Fibroblast of lung (primary cell): ENCODE data around the gene KNDC1. TPM values are rescaled to one million over a fixed set of nuclear protein-coding genes. Genes with fewer than 3 reads are reported as not detected.
"Not testable (repeated sequence)": the region's sequence is repeated elsewhere in the genome, so short reads cannot be mapped to it uniquely, and the experiment has no call there.

ENCODE experiments used
- DNase-seq, 2 donors: peaks; one replicate each; pipeline versions ENCODE4 v3.0.0 to v3.0.0-alpha.2; 2010; ENCODE audit warnings: low read depth in 2 of 2
- H2AFZ ChIP-seq: 2 replicates; pipeline ENCODE4 v1.5.1; 2012; ENCODE audit warnings: low read length, control low read depth, inconsistent platforms
- H3K27ac ChIP-seq: 2 replicates; pipeline ENCODE4 v1.5.1; 2011; ENCODE audit warnings: low read length, control low read depth; ENCODE audit not compliant: insufficient read depth
- H3K27me3 ChIP-seq: 2 replicates; pipeline ENCODE4 v1.5.1; 2011; ENCODE audit warnings: mild to moderate bottlenecking, low read length; ENCODE audit not compliant: control insufficient read depth, insufficient read depth
- H3K36me3 ChIP-seq: 2 replicates; pipeline ENCODE4 v1.5.1; 2011; ENCODE audit warnings: low read length; ENCODE audit not compliant: control insufficient read depth, insufficient read depth
- H3K4me1 ChIP-seq: 2 replicates; pipeline ENCODE4 v1.5.1; 2011; ENCODE audit warnings: low read length; ENCODE audit not compliant: control insufficient read depth, insufficient read depth; ENCODE audit errors: extremely low read depth
- H3K4me2 ChIP-seq: 2 replicates; pipeline ENCODE4 v1.5.1; 2011; ENCODE audit warnings: low read length, control low read depth; ENCODE audit not compliant: insufficient read depth; ENCODE audit errors: extremely low read depth
- H3K4me3 ChIP-seq, 4 experiments: fragments of 200-600 bp in 1 of 4; sonication (generic) in 1 of 4; replicated peaks in 1 of 4; 2 replicates each; pipeline ENCODE4 v1.5.1; 2011 to 2016; ENCODE audit warnings: low read length in 4 of 4, low read depth in 3 of 4, mild to moderate bottlenecking in 3 of 4, control low read depth in 2 of 4, inconsistent platforms in 1 of 4, mixed read lengths in 1 of 4; ENCODE audit not compliant: insufficient read depth in 1 of 4; ENCODE audit errors: control extremely low read depth in 1 of 4
- H3K79me2 ChIP-seq: 2 replicates; pipeline ENCODE4 v1.5.1; 2012; ENCODE audit warnings: mild to moderate bottlenecking, low read length, inconsistent platforms; ENCODE audit not compliant: control insufficient read depth, insufficient read depth
- H3K9ac ChIP-seq: 2 replicates; pipeline ENCODE4 v1.5.1; 2011; ENCODE audit warnings: mild to moderate bottlenecking, low read length, control low read depth; ENCODE audit not compliant: insufficient read depth
- H3K9me3 ChIP-seq: 2 replicates; pipeline ENCODE4 v1.5.1; 2012; ENCODE audit warnings: low read depth, low read length; ENCODE audit not compliant: control insufficient read depth, insufficient read depth
- H4K20me1 ChIP-seq: 2 replicates; pipeline ENCODE4 v1.5.1; 2011; ENCODE audit warnings: low read length; ENCODE audit not compliant: control insufficient read depth, insufficient read depth; ENCODE audit errors: extremely low read depth
- CTCF ChIP-seq, 2 donors: IDR thresholded peaks in 1 of 2; conservative IDR thresholded peaks in 1 of 2; 1 replicate in 1 of 2; 2 replicates in 1 of 2; pipeline ENCODE4 v1.5.1; 2011 to 2012; ENCODE audit warnings: low read length in 2 of 2, control low read depth in 1 of 2, inconsistent platforms in 1 of 2, low read depth in 1 of 2, mild to moderate bottlenecking in 1 of 2
- EZH2 ChIP-seq: IDR thresholded peaks from 2 replicates; pipeline ENCODE4 v1.5.1; 2012; ENCODE audit warnings: low read length, control low read depth, mild to moderate bottlenecking; ENCODE audit errors: missing control alignments
- polyA plus RNA-seq, 2 donors: library from polyadenylated mRNA; depleted of rRNA in 1 of 2; stranded (reverse) in 1 of 2; unstranded in 1 of 2; fragments of >200 nt; gene quantifications; 2 replicates each; pipeline ENCODE4 v1.2.1, GENCODE V29; 2011 to 2012; ENCODE audit warnings: missing spikeins in 1 of 2
- total RNA-seq: library from RNA; depleted of rRNA; stranded (reverse); fragments of >200 nt; gene quantifications from 2 replicates; pipeline ENCODE4 v1.2.1, GENCODE V29; 2014

The KNDC1 gene
- total and polyA plus RNA-seq, 2 donors (not counting 1 experiment from before 2014, with no cell fraction given) = 0.20 to 0.50 TPM

- Histone ChIP-seq H3K27ac (no peak overlapping the region), H3K4me1 (no peaks in the 10 kb centered on the region), H3K27me3 (no peaks in the 10 kb centered on the region), H3K9me3 (no peaks in the 10 kb centered on the region), H2AFZ (no peak overlapping the region), H4K20me1 (no peaks in the 10 kb centered on the region), H3K9ac (no peak overlapping the region), H3K36me3 (no peaks in the 10 kb centered on the region), H3K79me2 (no peaks in the 10 kb centered on the region), H3K4me3 (no peak overlapping the region), H3K4me2 (no peak overlapping the region)
- TF ChIP-seq CTCF (conservative IDR thresholded peaks at IDR 0.05 in 1 of 2, IDR thresholded peaks at IDR 0.05 in 1 of 2; ENCODE audit: low read depth in 1 of 2, low read length in 2 of 2) (no peak), EZH2 (no peak)
- no peak for DNase-seq
Measured at GRCh38 chr10:133134411-133135115, 25.5 kb upstream of the KNDC1 start.

GRCh38 chr10:133135116-133135465 is 24.9 kb upstream of the KNDC1 start:
- Histone ChIP-seq H2AFZ (no peak overlapping the region), H3K4me3 (no peak overlapping the region), H3K9me3 (no peaks in the 10 kb centered on the region), H3K27me3 (no peaks in the 10 kb centered on the region), H3K79me2 (no peaks in the 10 kb centered on the region), H3K9ac (no peak overlapping the region), H4K20me1 (no peaks in the 10 kb centered on the region), H3K4me2 (no peak overlapping the region), H3K4me1 (no peaks in the 10 kb centered on the region), H3K36me3 (no peaks in the 10 kb centered on the region), H3K27ac (no peak overlapping the region)
- TF ChIP-seq CTCF (conservative IDR thresholded peaks at IDR 0.05 in 1 of 2, IDR thresholded peaks at IDR 0.05 in 1 of 2; ENCODE audit: low read depth in 1 of 2, low read length in 2 of 2) (no peak), EZH2 (no peak)
- DNase-seq = no peak

GRCh38 chr10:133137486-133138145 is 22.4 kb upstream of the KNDC1 start:
- not testable (repeated sequence) for H3K27ac ChIP-seq, DNase-seq, H3K9ac ChIP-seq, H3K36me3 ChIP-seq, H3K4me3 ChIP-seq, H3K4me1 ChIP-seq, H3K4me2 ChIP-seq, H4K20me1 ChIP-seq, H2AFZ ChIP-seq, H3K9me3 ChIP-seq, H3K79me2 ChIP-seq, H3K27me3 ChIP-seq
